ENCODE data around the gene LPAR6. TPM values are rescaled to one million over a fixed set of nuclear protein-coding genes. Genes with fewer than 3 reads are reported as not detected.

LPAR6 gene
- polyA plus RNA-seq, 1 of the 3 experiments (the other 2 are of a cell fraction), result 0.03 TPM

DNA sequence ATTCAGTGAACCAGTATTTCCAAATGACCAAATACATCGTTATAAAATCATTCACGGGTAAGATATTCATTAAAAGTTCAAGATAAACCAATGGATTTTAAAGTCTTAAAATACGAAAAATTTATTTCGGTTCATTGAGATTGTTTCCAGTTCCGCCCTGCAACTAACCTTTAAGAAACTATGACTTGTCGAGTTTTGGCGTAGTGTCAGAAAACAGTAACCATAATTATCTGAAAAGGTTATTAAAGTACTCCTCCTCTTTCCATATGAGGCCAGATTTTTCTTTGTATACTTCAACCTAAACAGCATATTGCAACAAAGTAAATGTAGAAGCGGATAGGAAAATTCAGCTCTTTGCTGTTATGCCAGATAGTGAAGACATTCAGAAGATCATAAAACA lies 26.1 kb downstream of the LPAR6 start:
- WGBS (ENCODE audit: low lambda C conversion rate), result 97% methylated on average over 8 of the region's 8 CpGs
- POLR2A ChIA-PET, result no interaction called here

DNA sequence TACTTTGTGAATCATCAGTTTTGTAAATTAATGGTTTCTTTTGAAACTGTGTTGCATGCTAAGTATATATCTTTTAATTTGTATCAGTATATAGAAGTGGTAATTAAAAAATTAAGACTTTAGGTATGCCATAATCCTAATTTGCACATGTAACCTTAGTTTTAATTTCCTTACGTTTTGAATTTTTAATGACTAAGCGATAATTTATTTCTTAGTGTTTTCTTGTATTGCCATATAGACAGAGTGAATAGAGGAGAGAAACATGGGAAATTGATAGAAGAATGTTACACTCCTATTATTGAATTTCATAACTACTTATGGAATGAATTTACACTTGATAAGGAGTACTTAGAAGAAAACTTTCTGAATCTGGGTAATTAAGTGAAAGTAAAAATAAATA lies 29.5 kb downstream of the LPAR6 start:
- Histone ChIP-seq H3F3A (replicated peaks; ENCODE audit: insufficient read depth) (peaks cover 4% of the 10 kb centered on the region), H3K79me2 (ENCODE audit: insufficient read depth) (no peaks in the 10 kb centered on the region), H3K4me1 (ENCODE audit: control insufficient read depth in 1 of 2, insufficient read depth in 2 of 2, low read depth in 1 of 2, low read length in 1 of 2) (no peaks in the 10 kb centered on the region), H3K9me2 (no peaks in the 10 kb centered on the region), H3K27ac (ENCODE audit: low read depth in 2 of 2, low read length in 1 of 2) (no peak overlapping the region), H3K36me3 (replicated peaks in 1 of 2; ENCODE audit: control insufficient read depth in 1 of 2, insufficient read depth in 2 of 2, low read length in 1 of 2) (peaks cover 36 to 46% of the 10 kb centered on the region in 2 experiments), H3K27me3 (ENCODE audit: insufficient read depth) (no peaks in the 10 kb centered on the region), H2AFZ (ENCODE audit: low read depth) (no peak overlapping the region), H3K9me3 (no peaks in the 10 kb centered on the region), H4K20me1 (ENCODE audit: insufficient read depth) (no peaks in the 10 kb centered on the region), H3K9ac (no peak overlapping the region), H3K4me2 (no peak overlapping the region), H3K4me3 (ENCODE audit: low read depth in 2 of 2, low read length in 1 of 2) (no peak overlapping the region)
- WGBS (ENCODE audit: low lambda C conversion rate), result 97% methylated on average over 2 of the region's 2 CpGs
- POLR2A ChIA-PET, result no interaction called here
- no peak for DNase-seq
- no peak for TF ChIP-seq NRF1 (IDR thresholded peaks at IDR 0.05; ENCODE audit: low read depth, low read length)
- no peak for TF ChIP-seq RAD21 (IDR thresholded peaks at IDR 0.05; ENCODE audit: low read length)
- TF ChIP-seq RXRA (IDR thresholded peaks at IDR 0.05; ENCODE audit: borderline replicate concordance, low read depth), result no peak
- no peak for TF ChIP-seq GABPA (IDR thresholded peaks at IDR 0.05; ENCODE audit: low read depth)
- TF ChIP-seq RFX5 (IDR thresholded peaks at IDR 0.05; ENCODE audit: low read length), result no peak
- no peak for TF ChIP-seq POLR2AphosphoS5 (IDR thresholded peaks at IDR 0.05; ENCODE audit: low read depth, low read length)
- TF ChIP-seq MXI1 (IDR thresholded peaks at IDR 0.05; ENCODE audit: low read depth, low read length), result no peak
- TF ChIP-seq, protein P1, sequence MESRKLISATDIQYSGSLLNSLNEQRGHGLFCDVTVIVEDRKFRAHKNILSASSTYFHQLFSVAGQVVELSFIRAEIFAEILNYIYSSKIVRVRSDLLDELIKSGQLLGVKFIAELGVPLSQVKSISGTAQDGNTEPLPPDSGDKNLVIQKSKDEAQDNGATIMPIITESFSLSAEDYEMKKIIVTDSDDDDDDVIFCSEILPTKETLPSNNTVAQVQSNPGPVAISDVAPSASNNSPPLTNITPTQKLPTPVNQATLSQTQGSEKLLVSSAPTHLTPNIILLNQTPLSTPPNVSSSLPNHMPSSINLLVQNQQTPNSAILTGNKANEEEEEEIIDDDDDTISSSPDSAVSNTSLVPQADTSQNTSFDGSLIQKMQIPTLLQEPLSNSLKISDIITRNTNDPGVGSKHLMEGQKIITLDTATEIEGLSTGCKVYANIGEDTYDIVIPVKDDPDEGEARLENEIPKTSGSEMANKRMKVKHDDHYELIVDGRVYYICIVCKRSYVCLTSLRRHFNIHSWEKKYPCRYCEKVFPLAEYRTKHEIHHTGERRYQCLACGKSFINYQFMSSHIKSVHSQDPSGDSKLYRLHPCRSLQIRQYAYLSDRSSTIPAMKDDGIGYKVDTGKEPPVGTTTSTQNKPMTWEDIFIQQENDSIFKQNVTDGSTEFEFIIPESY (IDR thresholded peaks at IDR 0.05; ENCODE audit: borderline replicate concordance, low read depth), result no peak
- TF ChIP-seq, protein P2, sequence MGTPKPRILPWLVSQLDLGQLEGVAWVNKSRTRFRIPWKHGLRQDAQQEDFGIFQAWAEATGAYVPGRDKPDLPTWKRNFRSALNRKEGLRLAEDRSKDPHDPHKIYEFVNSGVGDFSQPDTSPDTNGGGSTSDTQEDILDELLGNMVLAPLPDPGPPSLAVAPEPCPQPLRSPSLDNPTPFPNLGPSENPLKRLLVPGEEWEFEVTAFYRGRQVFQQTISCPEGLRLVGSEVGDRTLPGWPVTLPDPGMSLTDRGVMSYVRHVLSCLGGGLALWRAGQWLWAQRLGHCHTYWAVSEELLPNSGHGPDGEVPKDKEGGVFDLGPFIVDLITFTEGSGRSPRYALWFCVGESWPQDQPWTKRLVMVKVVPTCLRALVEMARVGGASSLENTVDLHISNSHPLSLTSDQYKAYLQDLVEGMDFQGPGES (IDR thresholded peaks at IDR 0.05; ENCODE audit: low read depth, low read length), result no peak
- no peak for TF ChIP-seq NFIC (IDR thresholded peaks at IDR 0.05; ENCODE audit: borderline replicate concordance)
- TF ChIP-seq EZH2phosphoT487 (IDR thresholded peaks at IDR 0.05; ENCODE audit: borderline replicate concordance, low read depth), result no peak
- TF ChIP-seq, protein P3, sequence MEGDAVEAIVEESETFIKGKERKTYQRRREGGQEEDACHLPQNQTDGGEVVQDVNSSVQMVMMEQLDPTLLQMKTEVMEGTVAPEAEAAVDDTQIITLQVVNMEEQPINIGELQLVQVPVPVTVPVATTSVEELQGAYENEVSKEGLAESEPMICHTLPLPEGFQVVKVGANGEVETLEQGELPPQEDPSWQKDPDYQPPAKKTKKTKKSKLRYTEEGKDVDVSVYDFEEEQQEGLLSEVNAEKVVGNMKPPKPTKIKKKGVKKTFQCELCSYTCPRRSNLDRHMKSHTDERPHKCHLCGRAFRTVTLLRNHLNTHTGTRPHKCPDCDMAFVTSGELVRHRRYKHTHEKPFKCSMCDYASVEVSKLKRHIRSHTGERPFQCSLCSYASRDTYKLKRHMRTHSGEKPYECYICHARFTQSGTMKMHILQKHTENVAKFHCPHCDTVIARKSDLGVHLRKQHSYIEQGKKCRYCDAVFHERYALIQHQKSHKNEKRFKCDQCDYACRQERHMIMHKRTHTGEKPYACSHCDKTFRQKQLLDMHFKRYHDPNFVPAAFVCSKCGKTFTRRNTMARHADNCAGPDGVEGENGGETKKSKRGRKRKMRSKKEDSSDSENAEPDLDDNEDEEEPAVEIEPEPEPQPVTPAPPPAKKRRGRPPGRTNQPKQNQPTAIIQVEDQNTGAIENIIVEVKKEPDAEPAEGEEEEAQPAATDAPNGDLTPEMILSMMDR (IDR thresholded peaks at IDR 0.05), result no peak
- TF ChIP-seq TAF1 (IDR thresholded peaks at IDR 0.05; ENCODE audit: borderline replicate concordance, low read depth, low read length), result no peak
- no peak for TF ChIP-seq YY1 (IDR thresholded peaks at IDR 0.05; ENCODE audit: low read depth)
- TF ChIP-seq, protein P4, sequence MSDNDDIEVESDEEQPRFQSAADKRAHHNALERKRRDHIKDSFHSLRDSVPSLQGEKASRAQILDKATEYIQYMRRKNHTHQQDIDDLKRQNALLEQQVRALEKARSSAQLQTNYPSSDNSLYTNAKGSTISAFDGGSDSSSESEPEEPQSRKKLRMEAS (IDR thresholded peaks at IDR 0.05; ENCODE audit: low read depth), result no peak
- TF ChIP-seq, protein P5, sequence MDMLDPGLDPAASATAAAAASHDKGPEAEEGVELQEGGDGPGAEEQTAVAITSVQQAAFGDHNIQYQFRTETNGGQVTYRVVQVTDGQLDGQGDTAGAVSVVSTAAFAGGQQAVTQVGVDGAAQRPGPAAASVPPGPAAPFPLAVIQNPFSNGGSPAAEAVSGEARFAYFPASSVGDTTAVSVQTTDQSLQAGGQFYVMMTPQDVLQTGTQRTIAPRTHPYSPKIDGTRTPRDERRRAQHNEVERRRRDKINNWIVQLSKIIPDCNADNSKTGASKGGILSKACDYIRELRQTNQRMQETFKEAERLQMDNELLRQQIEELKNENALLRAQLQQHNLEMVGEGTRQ (IDR thresholded peaks at IDR 0.05; ENCODE audit: borderline replicate concordance, low read depth, low read length), result no peak
- TF ChIP-seq GATA2 (CRISPR knock-in tag; IDR thresholded peaks at IDR 0.05), result no peak
- no peak for TF ChIP-seq JUND (IDR thresholded peaks at IDR 0.05)
- no peak for TF ChIP-seq FOXJ3 (CRISPR knock-in tag; IDR thresholded peaks at IDR 0.05)
- no peak for TF ChIP-seq ELF1 (IDR thresholded peaks at IDR 0.05)
- CTCF ChIA-PET, result no interaction called here

More for the DNA sequence above, 26.1 kb downstream of the LPAR6 start:
- DNase-seq, result no peak
- TF ChIP-seq TEAD4 (IDR thresholded peaks at IDR 0.05; ENCODE audit: borderline replicate concordance, insufficient read depth) (no peak), JUND (IDR thresholded peaks at IDR 0.05) (no peak), MEF2A (IDR thresholded peaks at IDR 0.05; ENCODE audit: borderline replicate concordance, low read depth) (no peak), FOXM1 (IDR thresholded peaks at IDR 0.05; ENCODE audit: low read depth) (no peak), EZH2phosphoT487 (IDR thresholded peaks at IDR 0.05; ENCODE audit: borderline replicate concordance, low read depth) (no peak)
- TF ChIP-seq, protein P6, sequence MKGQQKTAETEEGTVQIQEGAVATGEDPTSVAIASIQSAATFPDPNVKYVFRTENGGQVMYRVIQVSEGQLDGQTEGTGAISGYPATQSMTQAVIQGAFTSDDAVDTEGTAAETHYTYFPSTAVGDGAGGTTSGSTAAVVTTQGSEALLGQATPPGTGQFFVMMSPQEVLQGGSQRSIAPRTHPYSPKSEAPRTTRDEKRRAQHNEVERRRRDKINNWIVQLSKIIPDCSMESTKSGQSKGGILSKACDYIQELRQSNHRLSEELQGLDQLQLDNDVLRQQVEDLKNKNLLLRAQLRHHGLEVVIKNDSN (IDR thresholded peaks at IDR 0.05; ENCODE audit: borderline replicate concordance, low read depth), result no peak
- Histone ChIP-seq H3K27me3 (ENCODE audit: insufficient read depth) (no peaks in the 10 kb centered on the region), H3K36me3 (replicated peaks in 1 of 2; ENCODE audit: control insufficient read depth in 1 of 2, insufficient read depth in 2 of 2, low read length in 1 of 2) (peaks cover 14 to 20% of the 10 kb centered on the region in 2 experiments), H3K9me2 (no peaks in the 10 kb centered on the region), H3K4me3 (ENCODE audit: low read depth in 2 of 2, low read length in 1 of 2) (no peak overlapping the region), H4K20me1 (ENCODE audit: insufficient read depth) (no peaks in the 10 kb centered on the region), H2AFZ (ENCODE audit: low read depth) (no peak overlapping the region), H3K79me2 (ENCODE audit: insufficient read depth) (no peaks in the 10 kb centered on the region), H3K27ac (ENCODE audit: low read depth in 2 of 2, low read length in 1 of 2) (no peak overlapping the region), H3K4me1 (ENCODE audit: control insufficient read depth in 1 of 2, insufficient read depth in 2 of 2, low read depth in 1 of 2, low read length in 1 of 2) (no peaks in the 10 kb centered on the region), H3F3A (replicated peaks; ENCODE audit: insufficient read depth) (no peaks in the 10 kb centered on the region), H3K9me3 (no peaks in the 10 kb centered on the region), H3K9ac (no peak overlapping the region), H3K4me2 (no peak overlapping the region)
- CTCF ChIA-PET, result no interaction called here

All from SK-N-SH (cell line).